K562 (cell line): ENCODE measurements around the gene HSD11B2. TPM values are rescaled to one million over a fixed set of nuclear protein-coding genes. Genes with fewer than 3 reads are reported as not detected.

ENCODE experiments used
- ATAC-seq: fragments of 200-7000 bp; cut with Tn5 transposase; 3 replicates; pipeline ENCODE4 v1.9.1; 2020; ENCODE audit warnings: moderate library complexity
- BruUV-seq: library from RNA; stranded (reverse); fragments of 400-500 nt; replicated peaks from 2 replicates; lab custom pipeline; 2021; lab: Mats Ljungman, UMichigan
- CTCF ChIA-PET: fragments of 300-600 bp; formaldehyde crosslinking; extraction: SDS; loops from one replicate; lab custom pipeline; 2021; ENCODE audit warnings: low intra/inter-chr PET ratio; lab: Yijun Ruan, JAX
- POLR2A ChIA-PET: fragments of 300-600, 350-650 bp; sonication (Branson Sonifier 250); formaldehyde crosslinking; extraction: SDS; loops from one replicate; lab custom pipeline; 2021; ENCODE audit warnings: antibody characterized with exemption, inconsistent platforms; lab: Yijun Ruan, JAX
- DNase-seq, 4 experiments: peaks; one replicate each; pipeline versions ENCODE4 v3.0.0 to v3.0.0-alpha.2; 2011 to 2018; ENCODE audit warnings: low spot score in 3 of 4, mixed read lengths in 3 of 4; ENCODE audit errors: extremely low read depth in 1 of 4
- FAIRE-seq: peaks from 2 replicates; lab custom pipeline; 2011; peaks lifted over from hg19 to GRCh38; lab: Jason Lieb, UNC
- H2AFZ ChIP-seq: 2 replicates; pipeline ENCODE4 v1.6.0; 2011; ENCODE audit warnings: low read depth, low read length, control low read depth, inconsistent platforms
- H3K27ac ChIP-seq: fragments of 200-600 bp; 3 replicates; pipeline ENCODE4 v1.8.0; 2011; ENCODE audit warnings: low read depth, mild to moderate bottlenecking, control low read depth, inconsistent platforms, low read length, moderate library complexity, mixed read lengths; ENCODE audit errors: extremely low read depth
- H3K27me3 ChIP-seq, 2 experiments: fragments of 300-600 bp in 1 of 2; 2 replicates in 1 of 2; 3 replicates in 1 of 2; pipeline versions ENCODE4 v1.6.0 to v1.8.0; 2011; ENCODE audit warnings: inconsistent platforms in 2 of 2, low read length in 2 of 2, mild to moderate bottlenecking in 1 of 2, mixed read lengths in 1 of 2, moderate library complexity in 1 of 2; ENCODE audit not compliant: control insufficient read depth in 2 of 2, insufficient read depth in 2 of 2
- H3K36me3 ChIP-seq: fragments of 300-600 bp; 3 replicates; pipeline ENCODE4 v1.8.0; 2011; ENCODE audit warnings: mild to moderate bottlenecking, low read length, inconsistent platforms; ENCODE audit not compliant: control insufficient read depth, insufficient read depth
- H3K4me1 ChIP-seq, 2 experiments: fragments of 200-600 bp in 1 of 2; replicated peaks in 1 of 2; 2 replicates in 1 of 2; 3 replicates in 1 of 2; pipeline versions ENCODE4 v1.5.1 to v1.8.0; 2011; ENCODE audit warnings: inconsistent platforms in 2 of 2, low read length in 2 of 2, mild to moderate bottlenecking in 1 of 2, mixed read lengths in 1 of 2, moderate library complexity in 1 of 2; ENCODE audit not compliant: control insufficient read depth in 2 of 2, insufficient read depth in 2 of 2
- H3K4me2 ChIP-seq: 2 replicates; pipeline ENCODE4 v1.6.1; 2011; ENCODE audit warnings: low read length, control low read depth, inconsistent platforms, mixed read lengths; ENCODE audit not compliant: insufficient read depth
- H3K4me3 ChIP-seq: fragments of 200-600 bp; sonication (generic), shearing (Covaris generic); 2 replicates; pipeline ENCODE4 v1.5.1; 2016; ENCODE audit warnings: control low read depth, inconsistent platforms
- H3K79me2 ChIP-seq: fragments of 200-600 bp; 3 replicates; pipeline ENCODE4 v1.8.0; 2011; ENCODE audit warnings: low read length, inconsistent platforms; ENCODE audit not compliant: control insufficient read depth, insufficient read depth
- H3K9ac ChIP-seq, 2 experiments: 2 replicates each; pipeline versions ENCODE4 v1.6.0 to v1.6.1; 2011; ENCODE audit warnings: low read depth in 2 of 2, low read length in 2 of 2, control low read depth in 1 of 2, inconsistent platforms in 1 of 2, mild to moderate bottlenecking in 1 of 2, mixed read lengths in 1 of 2; ENCODE audit not compliant: insufficient read depth in 1 of 2
- H3K9me1 ChIP-seq: one replicate; pipeline ENCODE4 v1.6.0; 2011; ENCODE audit warnings: inconsistent platforms, mild to moderate bottlenecking, low read length, moderate library complexity; ENCODE audit not compliant: control insufficient read depth, insufficient read depth
- H3K9me3 ChIP-seq: replicated peaks from 2 replicates; pipeline ENCODE4 v1.5.1; 2011; ENCODE audit warnings: low read depth, low read length, inconsistent platforms; ENCODE audit not compliant: control insufficient read depth, insufficient read depth
- H4K20me1 ChIP-seq: replicated peaks from 2 replicates; pipeline ENCODE4 v1.6.1; 2011; ENCODE audit warnings: low read length, inconsistent platforms, mixed read lengths; ENCODE audit not compliant: control insufficient read depth, insufficient read depth
- CCAR2 ChIP-seq: fragments of 200-400 bp; formaldehyde crosslinking; IDR thresholded peaks from 2 replicates; pipeline ENCODE4 v1.6.1; 2017; ENCODE audit warnings: mild to moderate bottlenecking, low read depth, low read length
- SMAD1 ChIP-seq: fragments of 150-350 bp; IDR thresholded peaks from 2 replicates; pipeline ENCODE4 v1.6.1; 2014; ENCODE audit warnings: low read length, low read depth; ENCODE audit not compliant: partially characterized antibody
- SNIP1 ChIP-seq: fragments of 450-650 bp; IDR thresholded peaks from 2 replicates; pipeline ENCODE4 v1.7.1; 2017; ENCODE audit warnings: low read depth, mild to moderate bottlenecking
- YY1 ChIP-seq, 3 experiments: IDR thresholded peaks; 2 replicates each; pipeline ENCODE4 v1.6.1; 2011; ENCODE audit warnings: low read length in 2 of 3, mild to moderate bottlenecking in 2 of 3, moderate library complexity in 2 of 3, borderline replicate concordance in 1 of 3, control low read depth in 1 of 3, low read depth in 1 of 3; ENCODE audit not compliant: insufficient read depth in 3 of 3, insufficient replicate concordance in 2 of 3, control insufficient read depth in 1 of 3, insufficient read length in 1 of 3; ENCODE audit errors: extremely low read depth in 1 of 3
- WGBS: fragments of 100-300 bp; shearing (Covaris generic); methylation state at CpG from one replicate; pipeline ENCODE4 v1.1.6; 2016; ENCODE audit warnings: low coverage, mixed read lengths; ENCODE audit not compliant: insufficient coverage; ENCODE audit errors: missing lambda C conversion rate; 5-methylcytosine and 5-hydroxymethylcytosine counted together
- in situ Hi-C: fragments of 300-500 bp; cut with MboI; formaldehyde crosslinking; loops from 4 replicates; pipeline ENCODE4 v1.15.0; 2018; ENCODE audit warnings: inconsistent platforms, mixed read lengths
- intact Hi-C: fragments of 100-400 bp; cut with micrococcal nuclease; formaldehyde crosslinking; loops from 2 replicates; pipeline ENCODE4 v1.14.2; 2022
- polyA plus RNA-seq, 8 experiments: library from polyadenylated mRNA; depleted of rRNA in 4 of 8; stranded (reverse) in 5 of 8; unstranded in 3 of 8; fragments of >200 nt; fragmentation: Nextera tagmentation in 2 of 8; fragmentation: Illumina TruSeq in 1 of 8; extraction: Ambion mirVana in 2 of 8; extraction: Trizol in 1 of 8; gene quantifications; 2 replicates each; pipeline versions ENCODE4 v1.2.1 to v1.2.3, GENCODE V29; 2011 to 2014; ENCODE audit warnings: inconsistent platforms in 1 of 8, missing spikeins in 1 of 8
- total RNA-seq, 7 experiments: library from RNA; depleted of rRNA in 6 of 7; stranded (reverse); fragments of >200 nt in 6 of 7; fragmentation: Illumina TruSeq in 2 of 7; extraction: Trizol in 2 of 7; gene quantifications; 2 replicates each; pipeline versions ENCODE4 v1.2.1 to v1.2.3, GENCODE V29; 2011 to 2021; ENCODE audit warnings: low replicate concordance in 1 of 7
- TF ChIP-seq, protein P1 (sequence below), 2 experiments: IDR thresholded peaks; 2 replicates each; pipeline ENCODE4 v1.6.1; 2011; ENCODE audit warnings: borderline replicate concordance in 1 of 2, control low read depth in 1 of 2, low read depth in 1 of 2, low read length in 1 of 2, mild to moderate bottlenecking in 1 of 2, mixed read lengths in 1 of 2, moderate library complexity in 1 of 2; ENCODE audit not compliant: insufficient read depth in 1 of 2, insufficient read length in 1 of 2, poor library complexity in 1 of 2, severe bottlenecking in 1 of 2; ENCODE audit errors: extremely low read depth in 1 of 2
- TF ChIP-seq, protein P2 (sequence below): sonication (generic); formaldehyde crosslinking; IDR thresholded peaks from 2 replicates; pipeline ENCODE4 v1.8.0; 2023; ENCODE audit warnings: mild to moderate bottlenecking, missing genetic modification reagents

The HSD11B2 gene
- total and polyA plus RNA-seq, 9 of the 15 experiments (the other 6 are each of a cell fraction or from before 2014, with no cell fraction given), result 0.08 to 2.0 (median 0.79) TPM

- Histone ChIP-seq H2AFZ (no peak overlapping the region), H3K36me3 (no peaks in the 10 kb centered on the region), H3K4me2 (no peak overlapping the region), H3K9me1 (no peaks in the 10 kb centered on the region), H3K27ac (no peak overlapping the region), H3K4me3 (no peak overlapping the region), H3K27me3 (peaks cover 2 to 18% of the 10 kb centered on the region in 2 experiments; a peak in 3 of 5 replicates), H3K9me3 (no peaks in the 10 kb centered on the region), H3K79me2 (no peaks in the 10 kb centered on the region), H3K9ac (no peak overlapping the region), H4K20me1 (no peaks in the 10 kb centered on the region), H3K4me1 (peaks cover 14 to 52% of the 10 kb centered on the region in 2 experiments)
- intact Hi-C loops, result loop anchor here (10.0 kb wide), 1 partner anchor 386 kb away; no protein-coding TSS in a partner anchor
- FAIRE-seq (no peak), DNase-seq (no peak), ATAC-seq (no peak)
- 8% methylated on average over 14 of the region's 14 CpGs for WGBS
- TF ChIP-seq YY1 (IDR thresholded peaks at IDR 0.05; ENCODE audit: borderline replicate concordance in 1 of 3, control insufficient read depth in 1 of 3, extremely low read depth in 1 of 3, insufficient read depth in 3 of 3, insufficient read length in 1 of 3, insufficient replicate concordance in 2 of 3, low read depth in 1 of 3, low read length in 2 of 3) (peak in 1 of 3 experiments; percentile 52), SNIP1 (no peak)
- in situ Hi-C loops, result loop anchor here (25.0 kb wide), 1 partner anchor 439 kb away; the partner anchor contains the start of gene CES3
- BruUV-seq, result no TSS peak
- ChIA-PET CTCF (interaction anchor here (1.3 kb wide), 1 partner anchor 27 kb away, joined by 3 read pairs; no protein-coding TSS in a partner anchor), POLR2A (interaction anchor here (0.6 kb wide), 1 partner anchor 137 kb away, joined by 3 read pairs; no protein-coding TSS in a partner anchor)
Observed at GRCh38 chr16:67400901-67401300, 30.0 kb upstream of the HSD11B2 start.

DNA sequence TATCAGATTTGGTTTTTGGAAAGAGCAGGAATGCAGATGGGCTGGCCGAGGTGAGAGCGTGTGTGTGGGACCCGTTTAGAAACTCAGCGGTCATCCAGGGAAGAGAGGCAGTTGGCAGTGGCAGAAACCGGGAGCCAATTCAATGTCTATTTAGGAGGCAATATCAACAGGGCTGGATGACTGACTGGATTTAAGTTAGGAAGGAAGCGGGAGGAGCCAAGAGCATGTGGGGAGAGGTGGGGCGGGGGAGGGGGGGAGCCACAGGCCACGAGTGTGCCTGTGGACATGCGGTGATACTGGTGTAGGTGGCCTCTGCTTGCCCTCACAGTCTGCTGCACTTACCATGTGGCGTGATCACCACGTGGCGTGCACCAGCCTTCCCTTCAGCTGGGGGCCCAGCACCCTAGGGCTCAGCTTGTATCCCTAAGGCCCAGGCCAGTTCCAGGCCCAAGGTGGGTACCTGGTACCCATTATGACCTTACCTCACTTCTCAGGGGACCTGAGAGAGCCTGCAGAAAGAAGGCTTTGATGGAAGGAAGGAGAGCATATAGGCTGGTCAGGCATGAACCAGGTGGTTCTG lies 26.9 kb upstream of the HSD11B2 start:
- Histone ChIP-seq H3K9me1 (no peaks in the 10 kb centered on the region), H3K4me2 (no peak overlapping the region), H3K9me3 (no peaks in the 10 kb centered on the region), H3K4me3 (no peak overlapping the region), H4K20me1 (0 out of 2 replicates have a peak, but pooled peaks cover 4% of the 10 kb centered on the region), H2AFZ (no peak overlapping the region), H3K27ac (no peak overlapping the region), H3K79me2 (no peaks in the 10 kb centered on the region), H3K9ac (peak overlapping the region in 1 of 2 experiments; percentile 20; a peak in 1 of 4 replicates), H3K4me1 (peaks cover 0 to 27% of the 10 kb centered on the region in 2 experiments; a peak in 2 of 5 replicates), H3K36me3 (no peaks in the 10 kb centered on the region), H3K27me3 (peaks cover 15 to 47% of the 10 kb centered on the region in 2 experiments)
- in situ Hi-C loops, result loop anchor here (25.0 kb wide), 1 partner anchor 442 kb away; the partner anchor contains the start of gene CES3
- ChIA-PET POLR2A (interaction anchor here (0.6 kb wide), 1 partner anchor 1709 kb away, joined by 3 read pairs; no protein-coding TSS in a partner anchor), CTCF (no interaction called here)
- FAIRE-seq (no peak), ATAC-seq (no peak), DNase-seq (peak in 2 of 4 experiments; percentile 38)
- no TSS peak for BruUV-seq
- 51% methylated on average over 8 of the region's 12 CpGs for WGBS
- intact Hi-C loops, result loop anchor here (10.0 kb wide), 1 partner anchor 389 kb away; no protein-coding TSS in a partner anchor
- no peak for TF ChIP-seq SMAD1
- TF ChIP-seq, protein P1, sequence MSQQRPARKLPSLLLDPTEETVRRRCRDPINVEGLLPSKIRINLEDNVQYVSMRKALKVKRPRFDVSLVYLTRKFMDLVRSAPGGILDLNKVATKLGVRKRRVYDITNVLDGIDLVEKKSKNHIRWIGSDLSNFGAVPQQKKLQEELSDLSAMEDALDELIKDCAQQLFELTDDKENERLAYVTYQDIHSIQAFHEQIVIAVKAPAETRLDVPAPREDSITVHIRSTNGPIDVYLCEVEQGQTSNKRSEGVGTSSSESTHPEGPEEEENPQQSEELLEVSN (IDR thresholded peaks at IDR 0.05; ENCODE audit: borderline replicate concordance in 1 of 2, extremely low read depth in 1 of 2, insufficient read depth in 1 of 2, insufficient read length in 1 of 2, low read depth in 1 of 2, low read length in 1 of 2, poor library complexity in 1 of 2, severe bottlenecking in 1 of 2), result peak in 1 of 2 experiments; percentile 18
- TF ChIP-seq CCAR2, result no peak
- TF ChIP-seq, protein P2, sequence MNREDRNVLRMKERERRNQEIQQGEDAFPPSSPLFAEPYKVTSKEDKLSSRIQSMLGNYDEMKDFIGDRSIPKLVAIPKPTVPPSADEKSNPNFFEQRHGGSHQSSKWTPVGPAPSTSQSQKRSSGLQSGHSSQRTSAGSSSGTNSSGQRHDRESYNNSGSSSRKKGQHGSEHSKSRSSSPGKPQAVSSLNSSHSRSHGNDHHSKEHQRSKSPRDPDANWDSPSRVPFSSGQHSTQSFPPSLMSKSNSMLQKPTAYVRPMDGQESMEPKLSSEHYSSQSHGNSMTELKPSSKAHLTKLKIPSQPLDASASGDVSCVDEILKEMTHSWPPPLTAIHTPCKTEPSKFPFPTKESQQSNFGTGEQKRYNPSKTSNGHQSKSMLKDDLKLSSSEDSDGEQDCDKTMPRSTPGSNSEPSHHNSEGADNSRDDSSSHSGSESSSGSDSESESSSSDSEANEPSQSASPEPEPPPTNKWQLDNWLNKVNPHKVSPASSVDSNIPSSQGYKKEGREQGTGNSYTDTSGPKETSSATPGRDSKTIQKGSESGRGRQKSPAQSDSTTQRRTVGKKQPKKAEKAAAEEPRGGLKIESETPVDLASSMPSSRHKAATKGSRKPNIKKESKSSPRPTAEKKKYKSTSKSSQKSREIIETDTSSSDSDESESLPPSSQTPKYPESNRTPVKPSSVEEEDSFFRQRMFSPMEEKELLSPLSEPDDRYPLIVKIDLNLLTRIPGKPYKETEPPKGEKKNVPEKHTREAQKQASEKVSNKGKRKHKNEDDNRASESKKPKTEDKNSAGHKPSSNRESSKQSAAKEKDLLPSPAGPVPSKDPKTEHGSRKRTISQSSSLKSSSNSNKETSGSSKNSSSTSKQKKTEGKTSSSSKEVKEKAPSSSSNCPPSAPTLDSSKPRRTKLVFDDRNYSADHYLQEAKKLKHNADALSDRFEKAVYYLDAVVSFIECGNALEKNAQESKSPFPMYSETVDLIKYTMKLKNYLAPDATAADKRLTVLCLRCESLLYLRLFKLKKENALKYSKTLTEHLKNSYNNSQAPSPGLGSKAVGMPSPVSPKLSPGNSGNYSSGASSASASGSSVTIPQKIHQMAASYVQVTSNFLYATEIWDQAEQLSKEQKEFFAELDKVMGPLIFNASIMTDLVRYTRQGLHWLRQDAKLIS (CRISPR knock-in tag), result no peak
